Caco-2 (cell line): ENCODE data around the gene SEC11A. TPM values are rescaled to one million over a fixed set of nuclear protein-coding genes. Genes with fewer than 3 reads are reported as not detected.

Experiments used
- BruUV-seq: library from RNA; stranded (reverse); fragments of 400-500 nt; replicated peaks from 2 replicates; lab custom pipeline; 2021; lab: Mats Ljungman, UMichigan
- CTCF ChIA-PET: fragments of 300-600 bp; sonication (Branson Sonifier 250); formaldehyde crosslinking; loops from one replicate; lab custom pipeline; 2022; ENCODE audit warnings: antibody characterized with exemption; lab: Charles Lee
- POLR2A ChIA-PET: fragments of 300-600 bp; sonication (Branson Sonifier 250); formaldehyde crosslinking; loops from one replicate; lab custom pipeline; 2022; ENCODE audit warnings: antibody characterized with exemption; lab: Charles Lee
- DNase-seq, 2 experiments: peaks; one replicate each; pipeline versions ENCODE4 v3.0.0 to v3.0.0-alpha.2; 2020 to 2022
- H3K27me3 ChIP-seq: replicated peaks from 2 replicates; pipeline ENCODE4 v1.6.0; 2011; ENCODE audit warnings: low read length; ENCODE audit not compliant: control insufficient read depth, insufficient read depth
- H3K36me3 ChIP-seq: 2 replicates; pipeline ENCODE4 v1.5.1; 2011; ENCODE audit warnings: low read length; ENCODE audit not compliant: control insufficient read depth, insufficient read depth
- H3K4me1 ChIP-seq: fragments of 250-450 bp; sonication (Bioruptor Pico); 2 replicates; pipeline ENCODE4 v1.5.1; 2020; ENCODE audit warnings: mild to moderate bottlenecking
- H3K4me3 ChIP-seq: 2 replicates; pipeline ENCODE4 v1.5.1; 2011; ENCODE audit warnings: low read depth, mild to moderate bottlenecking, control low read depth, low read length
- H3K9me3 ChIP-seq: fragments of 250-450 bp; sonication (Bioruptor Pico); 2 replicates; pipeline ENCODE4 v1.5.1; 2020; ENCODE audit warnings: mild to moderate bottlenecking, moderate library complexity
- H3K27ac Mint-ChIP-seq: one replicate; pipeline ENCODE4 v1.8.0; 2022; ENCODE audit warnings: mixed read lengths; ENCODE audit not compliant: unreplicated experiment
- H3K27me3 Mint-ChIP-seq: one replicate; pipeline ENCODE4 v1.8.0; 2022; ENCODE audit warnings: mixed read lengths; ENCODE audit not compliant: insufficient read depth, unreplicated experiment
- H3K36me3 Mint-ChIP-seq: one replicate; pipeline ENCODE4 v1.8.0; 2022; ENCODE audit warnings: mild to moderate bottlenecking, mixed read lengths; ENCODE audit not compliant: insufficient read depth, unreplicated experiment
- H3K4me1 Mint-ChIP-seq: one replicate; pipeline ENCODE4 v1.8.0; 2022; ENCODE audit warnings: low read depth, mixed read lengths; ENCODE audit not compliant: unreplicated experiment
- H3K4me3 Mint-ChIP-seq: one replicate; pipeline ENCODE4 v1.8.0; 2022; ENCODE audit warnings: mild to moderate bottlenecking, moderate library complexity, mixed read lengths; ENCODE audit not compliant: unreplicated experiment
- H3K9me3 Mint-ChIP-seq: one replicate; pipeline ENCODE4 v1.8.0; 2022; ENCODE audit warnings: mixed read lengths; ENCODE audit not compliant: unreplicated experiment
- CTCF ChIP-seq, 2 experiments: fragments of 200-600 bp in 1 of 2; IDR thresholded peaks; 1 replicate in 1 of 2; 2 replicates in 1 of 2; pipeline versions ENCODE4 v1.5.1 to v1.8.0; 2011 to 2022; ENCODE audit warnings: antibody characterized with exemption in 1 of 2, control low read depth in 1 of 2, inconsistent platforms in 1 of 2, low read depth in 1 of 2, low read length in 1 of 2, mild to moderate bottlenecking in 1 of 2, moderate library complexity in 1 of 2; ENCODE audit not compliant: insufficient read depth in 1 of 2, severe bottlenecking in 1 of 2, unreplicated experiment in 1 of 2
- intact Hi-C: fragments of 100-400 bp; cut with micrococcal nuclease; formaldehyde crosslinking; loops from one replicate; pipeline ENCODE4 v1.10.0; 2022; ENCODE audit not compliant: unreplicated experiment
- total RNA-seq: library from RNA; stranded (reverse); gene quantifications from 2 replicates; pipeline ENCODE4 v1.2.3, GENCODE V29; 2022

SEC11A gene
- total RNA-seq, 1 experiment from 2014 or later, result 211 TPM

- BruUV-seq, result no TSS peak
- intact Hi-C loops, result loop anchor here (10.0 kb wide), 3 partner anchors 60 to 210 kb away; partner anchors contain the start of genes NMB, WDR73 and ZSCAN2
- H3K4me1 ChIP-seq, result peaks cover 5% of the 10 kb centered on the region
Measured at GRCh38 chr15:84714821-84715220, 1.1 kb downstream of the SEC11A start.

DNA sequence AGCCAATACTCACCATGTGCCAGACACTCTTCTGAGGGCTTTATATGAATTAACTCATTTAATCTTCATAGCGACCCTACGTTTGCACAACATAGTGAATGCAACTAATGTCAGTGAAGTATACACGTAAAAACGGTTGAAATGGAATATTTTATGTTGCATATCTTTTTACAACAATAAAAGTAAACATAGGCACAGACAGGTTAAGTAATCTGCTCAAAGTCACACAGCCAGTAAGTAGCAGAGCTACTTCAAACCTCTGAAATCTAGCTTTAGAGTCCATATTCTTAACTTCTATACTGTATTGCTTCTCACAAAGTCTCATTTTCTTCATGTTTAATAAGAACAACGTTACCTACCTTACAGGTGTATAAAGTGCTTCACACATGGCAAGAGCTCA, 1.6 kb downstream of the SEC11A start:
- Mint-ChIP-seq H3K4me1 (peaks cover 6% of the 10 kb centered on the region), H3K9me3 (no peaks in the 10 kb centered on the region), H3K4me3 (peak overlapping the region; percentile 81), H3K36me3 (peaks cover 53% of the 10 kb centered on the region), H3K27me3 (no peaks in the 10 kb centered on the region), H3K27ac (no peak overlapping the region)
- H3K27me3 ChIP-seq, result no peaks in the 10 kb centered on the region
- ChIA-PET CTCF (interaction anchor here (0.6 to 1.2 kb wide), 2 partner anchors 20 to 214 kb away, joined by 3 read pairs; no protein-coding TSS in a partner anchor), POLR2A (no interaction called here)
- BruUV-seq, result no TSS peak
- DNase-seq, result no peak
- no peak for TF ChIP-seq CTCF (IDR thresholded peaks at IDR 0.05; ENCODE audit: insufficient read depth in 1 of 2, low read depth in 1 of 2, low read length in 1 of 2, severe bottlenecking in 1 of 2, unreplicated experiment in 1 of 2)
- no peaks in the 10 kb centered on the region for H3K36me3 ChIP-seq
- peaks cover 5% of the 10 kb centered on the region for H3K4me1 ChIP-seq
- H3K9me3 ChIP-seq, result no peaks in the 10 kb centered on the region
- peak overlapping the region; percentile 60 for H3K4me3 ChIP-seq
- intact Hi-C loops, result loop anchor here (10.0 kb wide), 3 partner anchors 60 to 210 kb away; partner anchors contain the start of genes NMB, WDR73 and ZSCAN2

More at GRCh38 chr15:84714821-84715220, 1.1 kb downstream of the SEC11A start:
- H3K9me3 ChIP-seq, result no peaks in the 10 kb centered on the region
- H3K27me3 ChIP-seq, result no peaks in the 10 kb centered on the region
- peaks cover 48% of the 10 kb centered on the region for H3K36me3 Mint-ChIP-seq
- H3K27ac Mint-ChIP-seq, result no peak overlapping the region
- no peaks in the 10 kb centered on the region for H3K36me3 ChIP-seq
- no peak for DNase-seq
- no peaks in the 10 kb centered on the region for H3K27me3 Mint-ChIP-seq
- peak overlapping the region; percentile 81 for H3K4me3 Mint-ChIP-seq
- no peaks in the 10 kb centered on the region for H3K9me3 Mint-ChIP-seq
- peak overlapping the region; percentile 60 for H3K4me3 ChIP-seq
- TF ChIP-seq CTCF (IDR thresholded peaks at IDR 0.05; ENCODE audit: insufficient read depth in 1 of 2, low read depth in 1 of 2, low read length in 1 of 2, severe bottlenecking in 1 of 2, unreplicated experiment in 1 of 2), result no peak
- CTCF ChIA-PET, result interaction anchor here (0.6 kb wide), 1 partner anchor 20 kb away, joined by 3 read pairs; no protein-coding TSS in a partner anchor
- POLR2A ChIA-PET, result interaction anchor here (2.5 kb wide), 1 partner anchor 20 kb away, joined by 60 read pairs; no protein-coding TSS in a partner anchor
- peaks cover 6% of the 10 kb centered on the region for H3K4me1 Mint-ChIP-seq

- H3K4me1 ChIP-seq, result 0 out of 2 replicates have a peak, but pooled peaks cover 4% of the 10 kb centered on the region
- no peaks in the 10 kb centered on the region for H3K27me3 Mint-ChIP-seq
- no peaks in the 10 kb centered on the region for H3K9me3 Mint-ChIP-seq
- peaks cover 11% of the 10 kb centered on the region for H3K4me1 Mint-ChIP-seq
- no peak overlapping the region for H3K4me3 Mint-ChIP-seq
- DNase-seq, result no peak
- intact Hi-C loops, result no loop called here
- no peaks in the 10 kb centered on the region for H3K36me3 ChIP-seq
- no peak overlapping the region for H3K27ac Mint-ChIP-seq
- H3K9me3 ChIP-seq, result no peaks in the 10 kb centered on the region
- no peak for TF ChIP-seq CTCF (IDR thresholded peaks at IDR 0.05; ENCODE audit: insufficient read depth in 1 of 2, low read depth in 1 of 2, low read length in 1 of 2, severe bottlenecking in 1 of 2, unreplicated experiment in 1 of 2)
- CTCF ChIA-PET, result interaction anchor here (0.5 kb wide), 1 partner anchor 175 kb away, joined by 3 read pairs; no protein-coding TSS in a partner anchor
- H3K27me3 ChIP-seq, result no peaks in the 10 kb centered on the region
- BruUV-seq, result no TSS peak
- POLR2A ChIA-PET, result no interaction called here
- peaks cover 19% of the 10 kb centered on the region for H3K36me3 Mint-ChIP-seq
- H3K4me3 ChIP-seq, result no peak overlapping the region
Measured at GRCh38 chr15:84703808-84704207, 12.1 kb downstream of the SEC11A start.
